Neural cell (in vitro differentiated cells): ENCODE results near the gene PHF21A.

Source experiments
- CTCF ChIP-seq: fragments of 450-650 bp; IDR thresholded peaks from 2 replicates; pipeline ENCODE4 v1.5.1; 2014; ENCODE audit warnings: antibody characterized with exemption, mild to moderate bottlenecking, moderate library complexity; ENCODE audit not compliant: poor library complexity, severe bottlenecking
- EZH2 ChIP-seq: fragments of 200-600, 300-800 bp; shearing (Covaris generic), sonication (generic); IDR thresholded peaks from 2 replicates; pipeline ENCODE4 v1.6.1; 2014; ENCODE audit warnings: antibody characterized with exemption, low read length, borderline replicate concordance, mild to moderate bottlenecking; ENCODE audit not compliant: insufficient read depth, poor library complexity, severe bottlenecking
- MXI1 ChIP-seq: fragments of 450-650 bp; conservative IDR thresholded peaks from 2 replicates; pipeline ENCODE4 v1.6.1; 2014; ENCODE audit warnings: antibody characterized with exemption, mild to moderate bottlenecking; ENCODE audit not compliant: poor library complexity, severe bottlenecking
- SMC3 ChIP-seq: fragments of 450-650 bp; conservative IDR thresholded peaks from 2 replicates; pipeline ENCODE4 v1.6.1; 2014; ENCODE audit warnings: antibody characterized with exemption, mild to moderate bottlenecking, moderate library complexity; ENCODE audit not compliant: poor library complexity
- TAF1 ChIP-seq: IDR thresholded peaks from 2 replicates; pipeline ENCODE4 v1.6.1; 2012; ENCODE audit warnings: low read depth
- TF ChIP-seq, protein P1 (sequence below): IDR thresholded peaks from 2 replicates; pipeline ENCODE4 v1.6.1; 2012; ENCODE audit warnings: borderline replicate concordance

DNA sequence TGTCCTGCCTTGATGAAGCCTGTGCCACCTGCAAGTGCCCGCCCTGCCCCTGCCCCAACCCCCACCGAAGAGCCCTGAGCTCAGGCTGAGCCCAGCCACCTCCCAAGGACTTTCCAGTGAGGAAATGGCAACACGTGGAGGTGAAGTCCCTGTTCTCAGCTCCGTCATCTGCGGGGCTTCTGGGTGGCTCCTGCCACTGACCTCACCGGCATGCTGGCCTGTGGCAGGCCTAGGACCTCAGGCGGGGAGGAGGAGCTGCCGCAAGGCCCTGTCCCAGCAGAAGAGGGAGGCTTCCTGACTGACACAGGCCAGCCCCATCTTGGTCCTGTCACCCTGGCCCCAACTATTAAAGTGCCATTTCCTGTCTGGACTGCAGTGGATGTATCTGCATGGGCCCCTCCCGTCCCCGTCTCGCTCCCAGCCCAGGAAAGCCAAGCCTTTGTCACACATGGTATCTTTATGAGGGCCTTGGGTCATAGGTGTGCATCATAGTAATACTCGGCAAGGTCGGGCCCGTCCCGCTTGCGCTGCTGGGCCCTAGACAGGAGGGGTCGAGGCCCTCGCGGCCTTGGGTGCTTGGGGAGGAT, 215.1 kb downstream of the PHF21A start:
- no peak for TF ChIP-seq MXI1
- TF ChIP-seq, protein P1, sequence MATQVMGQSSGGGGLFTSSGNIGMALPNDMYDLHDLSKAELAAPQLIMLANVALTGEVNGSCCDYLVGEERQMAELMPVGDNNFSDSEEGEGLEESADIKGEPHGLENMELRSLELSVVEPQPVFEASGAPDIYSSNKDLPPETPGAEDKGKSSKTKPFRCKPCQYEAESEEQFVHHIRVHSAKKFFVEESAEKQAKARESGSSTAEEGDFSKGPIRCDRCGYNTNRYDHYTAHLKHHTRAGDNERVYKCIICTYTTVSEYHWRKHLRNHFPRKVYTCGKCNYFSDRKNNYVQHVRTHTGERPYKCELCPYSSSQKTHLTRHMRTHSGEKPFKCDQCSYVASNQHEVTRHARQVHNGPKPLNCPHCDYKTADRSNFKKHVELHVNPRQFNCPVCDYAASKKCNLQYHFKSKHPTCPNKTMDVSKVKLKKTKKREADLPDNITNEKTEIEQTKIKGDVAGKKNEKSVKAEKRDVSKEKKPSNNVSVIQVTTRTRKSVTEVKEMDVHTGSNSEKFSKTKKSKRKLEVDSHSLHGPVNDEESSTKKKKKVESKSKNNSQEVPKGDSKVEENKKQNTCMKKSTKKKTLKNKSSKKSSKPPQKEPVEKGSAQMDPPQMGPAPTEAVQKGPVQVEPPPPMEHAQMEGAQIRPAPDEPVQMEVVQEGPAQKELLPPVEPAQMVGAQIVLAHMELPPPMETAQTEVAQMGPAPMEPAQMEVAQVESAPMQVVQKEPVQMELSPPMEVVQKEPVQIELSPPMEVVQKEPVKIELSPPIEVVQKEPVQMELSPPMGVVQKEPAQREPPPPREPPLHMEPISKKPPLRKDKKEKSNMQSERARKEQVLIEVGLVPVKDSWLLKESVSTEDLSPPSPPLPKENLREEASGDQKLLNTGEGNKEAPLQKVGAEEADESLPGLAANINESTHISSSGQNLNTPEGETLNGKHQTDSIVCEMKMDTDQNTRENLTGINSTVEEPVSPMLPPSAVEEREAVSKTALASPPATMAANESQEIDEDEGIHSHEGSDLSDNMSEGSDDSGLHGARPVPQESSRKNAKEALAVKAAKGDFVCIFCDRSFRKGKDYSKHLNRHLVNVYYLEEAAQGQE = no peak
- no peak for TF ChIP-seq EZH2
- no peak for TF ChIP-seq CTCF
- TF ChIP-seq SMC3 = no peak
- TF ChIP-seq TAF1 = no peak
